Smooth muscle cell (in vitro differentiated cells): ENCODE measurements around the gene FRMD8. TPM values are rescaled to one million over a fixed set of nuclear protein-coding genes. Genes with fewer than 3 reads are reported as not detected.

Experiments used
- DNase-seq: peaks from one replicate; lab custom pipeline; 2025; ENCODE audit not compliant: unreplicated experiment; lab: John Stamatoyannopoulos, UW
- H2AFZ ChIP-seq: fragments of 200-600 bp; sonication (generic); 2 replicates; pipeline ENCODE4 v1.6.0; 2016; ENCODE audit warnings: antibody characterized with exemption, low read depth, mild to moderate bottlenecking
- H3F3A ChIP-seq: fragments of 200-600 bp; sonication (generic); 2 replicates; pipeline ENCODE4 v1.6.0; 2017; ENCODE audit warnings: antibody characterized with exemption, low read depth
- H3K27ac ChIP-seq: fragments of 200-600 bp; sonication (generic); 2 replicates; pipeline ENCODE4 v1.5.1; 2016; ENCODE audit warnings: low read depth, mild to moderate bottlenecking
- H3K27me3 ChIP-seq: fragments of 200-600 bp; sonication (generic); 2 replicates; pipeline ENCODE4 v1.6.1; 2016; ENCODE audit warnings: low read depth, mild to moderate bottlenecking
- H3K36me3 ChIP-seq: fragments of 200-600 bp; sonication (generic); 2 replicates; pipeline ENCODE4 v1.5.1; 2016; ENCODE audit warnings: low read depth
- H3K4me1 ChIP-seq: fragments of 200-600 bp; sonication (generic); 2 replicates; pipeline ENCODE4 v1.5.1; 2016; ENCODE audit warnings: low read depth
- H3K4me2 ChIP-seq: fragments of 200-600 bp; sonication (generic); 2 replicates; pipeline ENCODE4 v1.6.0; 2016; ENCODE audit warnings: mild to moderate bottlenecking
- H3K4me3 ChIP-seq: fragments of 200-600 bp; sonication (generic); 2 replicates; pipeline ENCODE4 v1.5.1; 2016; ENCODE audit warnings: mild to moderate bottlenecking
- H3K79me2 ChIP-seq: fragments of 200-600 bp; sonication (generic); 2 replicates; pipeline ENCODE4 v1.6.0; 2016; ENCODE audit warnings: low read depth, mild to moderate bottlenecking
- H3K9ac ChIP-seq: fragments of 200-600 bp; sonication (generic); 2 replicates; pipeline ENCODE4 v1.6.0; 2016; ENCODE audit warnings: low read depth
- H3K9me3 ChIP-seq: fragments of 200-600 bp; sonication (generic); replicated peaks from 2 replicates; pipeline ENCODE4 v1.5.1; 2016; ENCODE audit warnings: low read depth
- H4K20me1 ChIP-seq: fragments of 200-600 bp; sonication (generic); 2 replicates; pipeline ENCODE4 v1.6.0; 2016; ENCODE audit warnings: low read depth
- CTCF ChIP-seq: fragments of 200-600 bp; sonication (generic); IDR thresholded peaks from 2 replicates; pipeline ENCODE4 v1.5.1; 2017; ENCODE audit warnings: borderline replicate concordance, mild to moderate bottlenecking, antibody characterized with exemption; ENCODE audit not compliant: insufficient read depth, poor library complexity, severe bottlenecking
- WGBS: methylation state at CpG from one replicate; pipeline ENCODE4 v1.1.7; 2016; ENCODE audit warnings: low lambda C conversion rate; 5-methylcytosine and 5-hydroxymethylcytosine counted together
- polyA plus RNA-seq: library from polyadenylated mRNA; unstranded; fragments of >200 nt; fragmentation: Nextera tagmentation; extraction: Ambion mirVana; gene quantifications from 2 replicates; pipeline ENCODE4 v1.2.1, GENCODE V29; 2016
- total RNA-seq: library from RNA; depleted of rRNA; stranded (reverse); fragments of >200 nt; gene quantifications from 2 replicates; pipeline ENCODE4 v1.2.3, GENCODE V29; 2014

FRMD8 gene
- total and polyA plus RNA-seq, 2 experiments from 2014 or later, result 16.7 to 37.8 TPM

- Histone ChIP-seq H3K4me1 (peaks cover 20% of the 10 kb centered on the region), H3K27ac (no peak overlapping the region), H3K4me3 (no peak overlapping the region), H3K4me2 (no peak overlapping the region), H3K79me2 (peaks cover 61% of the 10 kb centered on the region), H3K9me3 (no peaks in the 10 kb centered on the region), H4K20me1 (peaks cover 50% of the 10 kb centered on the region), H3K36me3 (no peaks in the 10 kb centered on the region), H2AFZ (no peak overlapping the region), H3F3A (peaks cover 16% of the 10 kb centered on the region), H3K27me3 (no peaks in the 10 kb centered on the region), H3K9ac (no peak overlapping the region)
- no peak for DNase-seq
- no peak for TF ChIP-seq CTCF
- WGBS, result 86% methylated on average over 13 of the region's 13 CpGs
Observed at GRCh38 chr11:65392186-65392829, 5.9 kb downstream of the FRMD8 start.

GRCh38 chr11:65392899-65393298 is 6.5 kb downstream of the FRMD8 start:
- H3K27me3 ChIP-seq, result no peaks in the 10 kb centered on the region

GRCh38 chr11:65393513-65394079 is 7.2 kb downstream of the FRMD8 start:
- H3K4me3 ChIP-seq, result no peak overlapping the region
- H3K9me3 ChIP-seq, result no peaks in the 10 kb centered on the region
- peaks cover 58% of the 10 kb centered on the region for H4K20me1 ChIP-seq
- no peak for TF ChIP-seq CTCF
- H3K9ac ChIP-seq, result no peak overlapping the region
- no peak overlapping the region for H3K27ac ChIP-seq
- no peak overlapping the region for H3K4me2 ChIP-seq
- peaks cover 48% of the 10 kb centered on the region for H3K79me2 ChIP-seq
- no peaks in the 10 kb centered on the region for H3K36me3 ChIP-seq
- no peaks in the 10 kb centered on the region for H3K27me3 ChIP-seq
- H2AFZ ChIP-seq, result no peak overlapping the region
- peaks cover 11% of the 10 kb centered on the region for H3F3A ChIP-seq
- 90% methylated on average over 17 of the region's 17 CpGs for WGBS
- no peak for DNase-seq
- H3K4me1 ChIP-seq, result peaks cover 12% of the 10 kb centered on the region

More at GRCh38 chr11:65392899-65393298, 6.5 kb downstream of the FRMD8 start:
- peaks cover 16% of the 10 kb centered on the region for H3K4me1 ChIP-seq
- no peaks in the 10 kb centered on the region for H3K36me3 ChIP-seq
- H4K20me1 ChIP-seq, result peaks cover 54% of the 10 kb centered on the region
- H3K27ac ChIP-seq, result no peak overlapping the region
- peaks cover 55% of the 10 kb centered on the region for H3K79me2 ChIP-seq
- no peak overlapping the region for H3K4me3 ChIP-seq
- no peak for TF ChIP-seq CTCF
- H3K9ac ChIP-seq, result no peak overlapping the region
- H2AFZ ChIP-seq, result no peak overlapping the region
- no peaks in the 10 kb centered on the region for H3K9me3 ChIP-seq
- H3K4me2 ChIP-seq, result no peak overlapping the region
- peaks cover 16% of the 10 kb centered on the region for H3F3A ChIP-seq
- WGBS, result 86% methylated on average over 5 of the region's 5 CpGs
- no peak for DNase-seq
